Uterus (tissue), 4 donors: ENCODE data around the gene RNF13. TPM values are rescaled to one million over a fixed set of nuclear protein-coding genes. Genes with fewer than 3 reads are reported as not detected.

Source experiments
- DNase-seq, 2 donors: peaks; one replicate each; pipeline ENCODE4 v3.0.0-alpha.2; 2019 to 2020
- H3K27ac ChIP-seq, 2 donors: fragments of 200-600 bp; sonication (generic); 1 replicate in 1 of 2; 2 replicates in 1 of 2; pipeline ENCODE4 v1.5.1; 2016 to 2018
- H3K27me3 ChIP-seq, 2 donors: fragments of 200-600 bp; sonication (generic); one replicate each; pipeline ENCODE4 v1.5.1; 2018 to 2019; ENCODE audit warnings: control low read depth in 1 of 2
- H3K36me3 ChIP-seq, 2 donors: fragments of 200-600 bp; sonication (generic); one replicate each; pipeline ENCODE4 v1.5.1; 2019; ENCODE audit warnings: control low read depth in 1 of 2
- H3K4me1 ChIP-seq, 2 donors: fragments of 200-600 bp; sonication (generic); one replicate each; pipeline ENCODE4 v1.5.1; 2018 to 2019; ENCODE audit warnings: control low read depth in 1 of 2
- H3K4me3 ChIP-seq, 2 donors: fragments of 200-600 bp; sonication (generic); 1 replicate in 1 of 2; 2 replicates in 1 of 2; pipeline ENCODE4 v1.5.1; 2018 to 2019; ENCODE audit warnings: mild to moderate bottlenecking in 1 of 2
- H3K9me3 ChIP-seq, 2 donors: fragments of 200-600 bp; sonication (generic); one replicate each; pipeline ENCODE4 v1.5.1; 2019; ENCODE audit warnings: control low read depth in 1 of 2
- CTCF ChIP-seq, 4 experiments: fragments of 200-600 bp in 2 of 4; fragments of 450-650 bp in 2 of 4; sonication (generic) in 2 of 4; IDR thresholded peaks; one replicate each; pipeline ENCODE4 v1.5.1; 2016 to 2019; ENCODE audit warnings: antibody characterized with exemption in 4 of 4, mild to moderate bottlenecking in 2 of 4, moderate library complexity in 1 of 4
- POLR2A ChIP-seq, 2 donors: fragments of 450-650 bp; IDR thresholded peaks; one replicate each; pipeline ENCODE4 v1.6.1; 2016; ENCODE audit warnings: antibody characterized with exemption in 2 of 2, mild to moderate bottlenecking in 1 of 2, moderate library complexity in 1 of 2
- intact Hi-C: fragments of 100-400 bp; cut with DNase I; formaldehyde crosslinking; loops from one replicate; pipeline ENCODE4 v1.15.1; 2023; ENCODE audit warnings: low total_unique reads
- total RNA-seq, 4 donors: library from RNA; depleted of rRNA in 3 of 4; stranded (reverse); fragments of >200 nt in 3 of 4; gene quantifications; one replicate each; pipeline versions ENCODE4 v1.1.0 to v1.2.4, GENCODE V29; 2014 to 2023
- donor health status: DM: yes; HTN: yes; CAD: no.

Gene RNF13
- total RNA-seq, 4 donors from 2014 or later, result 108 to 131 (median 113) TPM

GRCh38 chr3:149957361-149958125, 144.5 kb downstream of the RNF13 start:
- intact Hi-C loops, result no loop called here
- no peaks in the 10 kb centered on the region for H3K4me1 ChIP-seq

GRCh38 chr3:149958171-149958796, 145.3 kb downstream of the RNF13 start:
- Histone ChIP-seq H3K36me3 (no peaks in the 10 kb centered on the region), H3K27me3 (no peaks in the 10 kb centered on the region), H3K27ac (no peak overlapping the region), H3K9me3 (no peaks in the 10 kb centered on the region), H3K4me3 (no peak overlapping the region), H3K4me1 (no peaks in the 10 kb centered on the region)
- DNase-seq, result no peak
- intact Hi-C loops, result no loop called here
- TF ChIP-seq CTCF (IDR thresholded peaks at IDR 0.05) (no peak), POLR2A (IDR thresholded peaks at IDR 0.05) (no peak)

More at GRCh38 chr3:149957361-149958125, 144.5 kb downstream of the RNF13 start:
- DNase-seq, result no peak
- Histone ChIP-seq H3K36me3 (no peaks in the 10 kb centered on the region), H3K27me3 (no peaks in the 10 kb centered on the region), H3K27ac (no peak overlapping the region), H3K9me3 (no peaks in the 10 kb centered on the region), H3K4me3 (no peak overlapping the region)
- TF ChIP-seq POLR2A (IDR thresholded peaks at IDR 0.05) (no peak), CTCF (IDR thresholded peaks at IDR 0.05) (no peak)

- no peaks in the 10 kb centered on the region for H3K27me3 ChIP-seq
- no peak overlapping the region for H3K27ac ChIP-seq
- no peak for TF ChIP-seq CTCF (IDR thresholded peaks at IDR 0.05)
- TF ChIP-seq POLR2A (IDR thresholded peaks at IDR 0.05), result no peak
- peaks cover 0 to 2% of the 10 kb centered on the region in 2 donors for H3K4me1 ChIP-seq
- DNase-seq, result no peak
- intact Hi-C loops, result no loop called here
- H3K4me3 ChIP-seq, result no peak overlapping the region
- H3K9me3 ChIP-seq, result no peaks in the 10 kb centered on the region
- no peaks in the 10 kb centered on the region for H3K36me3 ChIP-seq
These were observed 146.4 kb downstream of the RNF13 start for GRCh38 chr3:149959443-149959842.

GRCh38 chr3:149963485-149963884, 150.5 kb downstream of the RNF13 start:
- TF ChIP-seq CTCF (IDR thresholded peaks at IDR 0.05) (no peak), POLR2A (IDR thresholded peaks at IDR 0.05) (no peak)
- intact Hi-C loops, result no loop called here
- Histone ChIP-seq H3K27me3 (no peaks in the 10 kb centered on the region), H3K27ac (no peak overlapping the region), H3K36me3 (no peaks in the 10 kb centered on the region), H3K9me3 (no peaks in the 10 kb centered on the region), H3K4me3 (no peak overlapping the region), H3K4me1 (peaks cover 4 to 5% of the 10 kb centered on the region in 2 donors)
- no peak for DNase-seq

GRCh38 chr3:149964291-149964690, 151.3 kb downstream of the RNF13 start:
- H3K36me3 ChIP-seq, result no peaks in the 10 kb centered on the region
- intact Hi-C loops, result no loop called here
- H3K27ac ChIP-seq, result no peak overlapping the region
- TF ChIP-seq CTCF (IDR thresholded peaks at IDR 0.05), result no peak
- no peak for TF ChIP-seq POLR2A (IDR thresholded peaks at IDR 0.05)
- peaks cover 4 to 5% of the 10 kb centered on the region in 2 donors for H3K4me1 ChIP-seq
- DNase-seq, result no peak
- no peaks in the 10 kb centered on the region for H3K27me3 ChIP-seq
- no peaks in the 10 kb centered on the region for H3K9me3 ChIP-seq
- H3K4me3 ChIP-seq, result no peak overlapping the region
